ENCODE measurements around the gene TSPAN14.
"Not testable (repeated sequence)": the region's sequence is repeated elsewhere in the genome, so short reads cannot be mapped to it uniquely, and the experiment has no call there.

The TSPAN14 gene

DNA sequence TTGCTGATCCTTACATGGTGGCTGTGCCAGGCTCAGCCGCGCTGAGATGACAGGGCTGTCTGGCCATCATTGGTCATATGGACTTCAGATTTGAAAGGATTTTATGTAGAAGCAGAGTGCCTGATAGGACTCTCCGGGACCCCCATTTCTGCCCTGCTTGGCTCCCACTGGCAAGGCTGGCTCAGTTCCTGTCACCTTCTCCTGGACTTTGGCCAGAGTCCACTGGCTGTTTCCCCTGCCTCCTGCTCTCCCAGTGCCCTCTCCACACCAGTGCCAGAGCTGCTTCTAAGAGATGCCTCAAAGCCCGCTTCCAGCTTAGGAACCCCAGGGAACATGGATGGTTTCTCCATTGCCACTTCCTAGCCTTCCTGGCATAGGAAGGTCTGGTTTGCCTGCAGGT is 78.5 kb downstream of the TSPAN14 start:
- no peak overlapping the region for H3K4me3 ChIP-seq (ENCODE audit: low read depth, low read length)
- no peaks in the 10 kb centered on the region for H3K27me3 ChIP-seq (ENCODE audit: control insufficient read depth, insufficient read depth, low read length)
- no peak overlapping the region for H3K27ac ChIP-seq (ENCODE audit: low read depth, low read length)
- no peaks in the 10 kb centered on the region for H3K36me3 ChIP-seq (ENCODE audit: control insufficient read depth, insufficient read depth, low read length)
- peaks cover 3% of the 10 kb centered on the region; the same call in 1 of the 2 replicates for H3K4me1 ChIP-seq (ENCODE audit: control insufficient read depth, insufficient read depth, low read length)
- no peak overlapping the region for H3K9ac ChIP-seq (ENCODE audit: low read length)
- H3K9me3 ChIP-seq (ENCODE audit: control insufficient read depth, insufficient read depth, low read depth, low read length), result peaks cover 6% of the 10 kb centered on the region; the same call in 1 of the 2 replicates

DNA sequence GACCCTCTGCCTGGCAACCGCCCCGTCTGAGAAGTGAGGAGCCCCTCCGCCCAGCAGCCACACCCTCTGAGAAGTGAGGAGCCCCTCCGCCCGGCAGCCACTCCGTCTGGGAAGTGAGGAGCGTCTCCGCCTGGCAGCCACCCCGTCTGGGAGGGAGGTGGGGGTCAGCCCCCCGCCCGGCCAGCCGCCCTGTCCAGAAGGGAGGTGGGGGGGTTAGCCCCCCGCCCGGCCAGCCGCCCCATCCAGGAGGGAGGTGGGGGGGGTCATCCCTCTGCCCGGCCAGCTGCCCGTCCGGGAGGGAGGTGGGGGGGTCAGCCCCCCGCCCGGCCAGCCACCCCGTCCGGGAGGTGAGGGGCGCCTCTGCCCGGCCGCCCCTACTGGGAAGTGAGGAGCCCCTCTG is 79.9 kb downstream of the TSPAN14 start:
- H3K27ac ChIP-seq (ENCODE audit: low read depth, low read length); H3K4me3 ChIP-seq (ENCODE audit: low read depth, low read length); H3K27me3 ChIP-seq (ENCODE audit: control insufficient read depth, insufficient read depth, low read length); H3K9ac ChIP-seq (ENCODE audit: low read length); H3K4me1 ChIP-seq (ENCODE audit: control insufficient read depth, insufficient read depth, low read length); H3K36me3 ChIP-seq (ENCODE audit: control insufficient read depth, insufficient read depth, low read length); H3K9me3 ChIP-seq (ENCODE audit: control insufficient read depth, insufficient read depth, low read depth, low read length): not testable (repeated sequence)

DNA sequence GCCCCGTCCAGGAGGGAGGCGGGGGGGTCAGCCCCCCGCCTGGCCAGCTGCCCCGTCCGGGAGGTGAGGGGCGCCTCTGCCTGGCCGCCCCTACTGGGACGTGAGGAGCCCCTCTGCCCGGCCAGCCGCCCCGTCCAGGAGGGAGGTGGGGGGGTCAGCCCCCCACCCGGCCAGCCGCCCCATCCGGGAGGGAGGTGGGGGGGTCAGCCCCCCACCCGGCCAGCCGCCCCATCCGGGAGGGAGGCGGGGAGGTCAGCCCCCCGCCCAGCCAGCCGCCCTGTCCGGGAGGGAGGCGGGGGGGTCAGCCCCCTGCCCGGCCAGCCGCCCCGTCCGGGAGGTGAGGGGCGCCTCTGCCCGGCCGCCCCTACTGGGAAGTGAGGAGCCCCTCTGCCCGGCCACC is 80.5 kb downstream of the TSPAN14 start:
- not testable (repeated sequence) for H3K9ac ChIP-seq (ENCODE audit: low read length); H3K27ac ChIP-seq (ENCODE audit: low read depth, low read length); H3K4me1 ChIP-seq (ENCODE audit: control insufficient read depth, insufficient read depth, low read length); H3K27me3 ChIP-seq (ENCODE audit: control insufficient read depth, insufficient read depth, low read length); H3K9me3 ChIP-seq (ENCODE audit: control insufficient read depth, insufficient read depth, low read depth, low read length); H3K4me3 ChIP-seq (ENCODE audit: low read depth, low read length); H3K36me3 ChIP-seq (ENCODE audit: control insufficient read depth, insufficient read depth, low read length)

DNA sequence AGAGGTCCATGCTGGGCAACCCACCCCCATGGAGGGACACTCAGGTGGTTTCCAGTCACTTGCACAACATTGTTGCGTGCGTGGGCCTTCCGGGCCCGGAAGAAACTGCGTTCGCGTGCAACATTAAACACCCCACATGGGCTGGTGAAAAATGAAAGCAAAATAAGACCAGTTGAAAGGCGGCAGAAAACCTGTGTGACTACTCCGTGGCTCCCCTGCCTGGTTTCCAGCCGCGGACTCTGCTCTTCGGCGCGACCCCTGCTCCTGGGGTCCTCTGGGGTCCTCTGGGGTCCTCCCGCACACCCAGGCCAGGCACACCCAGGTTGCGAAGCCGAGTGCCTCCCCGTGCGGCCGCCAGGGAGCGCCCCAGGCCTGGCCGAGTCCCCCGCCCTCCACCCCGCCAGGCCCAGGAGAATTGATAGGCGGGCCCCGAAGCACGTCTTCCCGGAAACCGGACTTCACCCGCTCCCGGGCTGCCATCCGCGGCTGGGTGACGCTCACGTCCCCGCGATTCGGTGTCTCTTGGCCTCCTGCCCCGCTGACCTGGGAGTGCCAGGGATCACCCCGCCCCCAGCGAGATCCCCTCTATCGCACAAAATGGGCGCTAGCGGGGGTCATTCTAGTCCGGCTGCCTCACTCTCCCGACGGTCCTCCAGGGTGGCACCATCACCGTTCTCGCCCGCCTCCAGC is 81.7 kb downstream of the TSPAN14 start:
- Histone ChIP-seq H3K9me3 (ENCODE audit: control insufficient read depth, insufficient read depth, low read depth, low read length) (peaks cover 6% of the 10 kb centered on the region; the same call in 1 of the 2 replicates), H3K27ac (ENCODE audit: low read depth, low read length) (no peak overlapping the region), H3K4me1 (ENCODE audit: control insufficient read depth, insufficient read depth, low read length) (peaks cover 3% of the 10 kb centered on the region; the same call in 1 of the 2 replicates), H3K27me3 (ENCODE audit: control insufficient read depth, insufficient read depth, low read length) (no peaks in the 10 kb centered on the region), H3K4me3 (ENCODE audit: low read depth, low read length) (peak overlapping the region; percentile 45; the same call in 1 of the 2 replicates), H3K9ac (ENCODE audit: low read length) (no peak overlapping the region), H3K36me3 (ENCODE audit: control insufficient read depth, insufficient read depth, low read length) (no peaks in the 10 kb centered on the region)

DNA sequence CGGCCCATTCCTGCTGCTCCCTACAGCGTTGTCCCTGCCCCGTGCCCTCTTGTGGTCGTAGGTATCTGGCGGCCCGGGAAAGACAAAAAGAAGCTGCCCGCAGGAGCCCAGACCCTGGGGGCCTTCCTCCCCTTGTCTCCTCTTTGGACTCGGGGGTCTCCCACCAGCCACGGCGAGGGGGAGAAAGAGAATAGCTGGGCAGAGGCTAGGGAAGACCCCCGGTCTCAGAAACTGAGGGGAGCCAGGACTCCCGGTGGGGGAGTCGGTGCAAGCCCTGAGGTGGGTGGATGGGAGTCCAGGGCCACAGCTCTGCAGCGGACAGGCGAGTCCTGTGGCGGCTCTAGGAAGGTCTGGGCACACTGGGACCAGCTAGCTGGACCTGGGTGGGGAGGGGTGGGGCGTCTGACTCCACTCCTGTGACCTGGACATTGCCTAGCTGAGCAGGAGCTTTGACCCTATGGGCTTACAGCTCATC is 82.3 kb downstream of the TSPAN14 start:
- peak overlapping the region; percentile 45; the same call in 1 of the 2 replicates for H3K4me3 ChIP-seq (ENCODE audit: low read depth, low read length)
- H3K27me3 ChIP-seq (ENCODE audit: control insufficient read depth, insufficient read depth, low read length), result no peaks in the 10 kb centered on the region
- peaks cover 3% of the 10 kb centered on the region; the same call in 1 of the 2 replicates for H3K4me1 ChIP-seq (ENCODE audit: control insufficient read depth, insufficient read depth, low read length)
- no peak overlapping the region for H3K27ac ChIP-seq (ENCODE audit: low read depth, low read length)
- H3K9ac ChIP-seq (ENCODE audit: low read length), result no peak overlapping the region
- H3K9me3 ChIP-seq (ENCODE audit: control insufficient read depth, insufficient read depth, low read depth, low read length), result peaks cover 6% of the 10 kb centered on the region; the same call in 1 of the 2 replicates
- no peaks in the 10 kb centered on the region for H3K36me3 ChIP-seq (ENCODE audit: control insufficient read depth, insufficient read depth, low read length)

DNA sequence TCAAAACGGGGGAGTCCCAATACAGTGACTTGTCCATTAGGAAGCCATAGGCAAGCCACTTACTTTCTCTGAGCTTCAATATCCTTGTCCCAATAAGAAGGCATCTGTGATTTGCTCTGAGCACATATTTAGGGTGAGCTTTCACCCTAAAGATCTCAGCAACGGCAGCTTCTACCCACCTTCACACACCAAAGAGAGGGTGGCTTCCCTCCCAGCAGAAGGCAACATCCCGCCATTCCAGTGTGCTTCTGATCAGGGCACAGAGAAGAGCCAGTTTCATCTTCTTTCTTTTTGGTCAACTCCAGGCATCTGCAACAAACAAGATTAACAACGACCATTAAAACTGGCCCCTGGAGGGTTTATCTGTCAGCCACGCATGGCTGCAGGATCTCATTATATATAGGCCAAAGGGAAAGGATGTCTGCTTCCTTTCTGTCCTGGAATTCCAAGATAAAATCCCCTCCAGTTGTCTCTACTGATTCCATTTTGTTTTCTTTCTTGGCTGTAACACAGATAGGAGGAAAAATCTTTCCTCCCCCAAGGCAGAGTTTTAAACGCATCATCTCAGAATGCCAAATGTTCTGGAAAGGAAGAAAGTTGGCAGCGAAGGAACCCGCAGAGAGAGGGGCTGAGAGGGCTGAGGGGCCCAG is 83.1 kb downstream of the TSPAN14 start:
- no peak overlapping the region for H3K4me3 ChIP-seq (ENCODE audit: low read depth, low read length)
- H3K9ac ChIP-seq (ENCODE audit: low read length), result peak overlapping the region; percentile 33
- peaks cover 3% of the 10 kb centered on the region; the same call in 1 of the 2 replicates for H3K4me1 ChIP-seq (ENCODE audit: control insufficient read depth, insufficient read depth, low read length)
- no peaks in the 10 kb centered on the region for H3K36me3 ChIP-seq (ENCODE audit: control insufficient read depth, insufficient read depth, low read length)
- no peak overlapping the region; the same call in 1 of the 2 replicates for H3K27ac ChIP-seq (ENCODE audit: low read depth, low read length)
- H3K9me3 ChIP-seq (ENCODE audit: control insufficient read depth, insufficient read depth, low read depth, low read length), result peaks cover 3% of the 10 kb centered on the region; the same call in 1 of the 2 replicates
- H3K27me3 ChIP-seq (ENCODE audit: control insufficient read depth, insufficient read depth, low read length), result no peaks in the 10 kb centered on the region

DNA sequence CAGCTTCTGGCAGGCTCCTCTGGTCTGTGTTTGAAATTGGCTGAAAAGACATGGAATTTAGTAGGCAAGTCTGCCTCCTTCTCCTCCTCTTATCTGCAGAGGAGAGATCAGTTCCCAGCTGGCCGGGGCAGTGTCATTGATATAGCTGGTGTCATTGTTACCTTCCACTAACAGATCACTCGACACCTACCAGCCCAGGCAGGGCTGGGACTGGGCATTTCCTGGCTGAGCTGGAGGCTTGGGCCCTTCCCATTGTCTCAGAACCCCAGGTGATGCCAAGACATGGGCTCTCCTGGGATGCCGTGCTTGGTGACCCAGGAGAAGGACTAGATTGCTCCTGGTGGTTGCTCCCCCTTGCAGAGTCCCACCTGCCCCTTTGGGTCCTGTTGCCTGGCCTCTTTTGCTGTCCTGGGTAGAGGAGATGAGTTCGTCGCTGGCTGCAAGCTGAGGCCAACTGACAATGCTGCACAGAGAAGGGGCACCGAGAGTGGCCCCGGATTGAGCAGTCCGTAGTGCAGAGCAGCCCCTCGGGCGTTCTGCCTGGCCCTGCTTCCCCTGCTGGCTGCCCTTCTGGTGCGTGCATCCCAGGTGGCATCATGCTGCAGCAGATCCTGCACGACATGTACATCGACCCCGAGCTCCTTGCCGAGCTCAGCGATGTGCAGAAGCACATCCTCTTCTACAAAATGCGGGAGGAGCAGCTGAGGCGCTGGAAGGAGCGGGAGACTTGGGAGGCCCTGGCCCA is 83.8 kb downstream of the TSPAN14 start, which contains the start of gene SH2D4B:
TSS of gene SH2D4B (plus strand) at position 167 of the 745 bp plus-strand sequence. CDS start at position 597, 430 bp downstream.
- H3K4me1 ChIP-seq (ENCODE audit: control insufficient read depth, insufficient read depth, low read length), result peaks cover 3% of the 10 kb centered on the region; the same call in 1 of the 2 replicates
- H3K27me3 ChIP-seq (ENCODE audit: control insufficient read depth, insufficient read depth, low read length), result no peaks in the 10 kb centered on the region
- no peak within 1 kb of the TSS for H3K4me3 ChIP-seq (ENCODE audit: low read depth, low read length)
- H3K9me3 ChIP-seq (ENCODE audit: control insufficient read depth, insufficient read depth, low read depth, low read length), result peaks cover 4% of the 10 kb centered on the region; the same call in 1 of the 2 replicates
- H3K27ac ChIP-seq (ENCODE audit: low read depth, low read length), result no peak within 1 kb of the TSS; the same call in 1 of the 2 replicates
- H3K36me3 ChIP-seq (ENCODE audit: control insufficient read depth, insufficient read depth, low read length), result no peaks in the 10 kb centered on the region
- H3K9ac ChIP-seq (ENCODE audit: low read length), result peak within 1 kb of the TSS; percentile 33

DNA sequence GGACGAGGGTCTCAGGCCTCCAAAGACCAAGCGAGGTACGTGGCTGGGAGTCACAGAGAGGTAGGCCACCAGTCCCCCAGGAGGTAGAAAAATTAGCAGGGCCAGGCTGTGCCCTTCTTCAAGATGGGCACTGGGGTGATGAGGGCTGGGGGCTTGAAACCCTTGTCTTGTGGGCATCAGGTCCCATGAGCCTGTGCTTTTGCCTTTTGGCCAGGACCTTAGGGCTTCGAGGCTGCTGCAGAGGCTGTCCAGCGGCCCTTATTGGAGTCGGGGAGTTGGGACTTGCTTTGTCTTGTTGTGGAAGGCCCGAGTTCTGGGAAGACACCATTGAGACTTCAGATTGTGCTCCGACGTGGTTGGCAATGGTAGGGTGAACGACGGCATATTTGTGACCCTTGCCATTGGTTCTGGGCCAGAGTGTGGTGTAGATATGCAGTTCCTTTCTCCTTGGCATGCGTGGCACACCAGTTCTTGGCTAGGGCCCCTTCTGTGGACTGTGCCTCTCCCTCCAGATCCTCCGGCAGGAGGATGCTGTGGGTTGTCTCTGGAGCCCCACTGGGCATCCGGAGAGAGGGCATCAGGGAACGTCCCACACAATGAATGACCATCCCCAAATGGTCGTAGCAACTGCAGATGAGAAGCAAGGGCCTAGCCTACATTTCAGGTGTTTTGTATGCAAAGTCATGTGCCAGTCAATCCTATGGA is 84.5 kb downstream of the TSPAN14 start:
- no peaks in the 10 kb centered on the region for H3K36me3 ChIP-seq (ENCODE audit: control insufficient read depth, insufficient read depth, low read length)
- H3K27ac ChIP-seq (ENCODE audit: low read depth, low read length), result no peak overlapping the region
- peaks cover 6% of the 10 kb centered on the region; the same call in 1 of the 2 replicates for H3K9me3 ChIP-seq (ENCODE audit: control insufficient read depth, insufficient read depth, low read depth, low read length)
- no peaks in the 10 kb centered on the region for H3K27me3 ChIP-seq (ENCODE audit: control insufficient read depth, insufficient read depth, low read length)
- peaks cover 3% of the 10 kb centered on the region; the same call in 1 of the 2 replicates for H3K4me1 ChIP-seq (ENCODE audit: control insufficient read depth, insufficient read depth, low read length)
- no peak overlapping the region for H3K4me3 ChIP-seq (ENCODE audit: low read depth, low read length)
- H3K9ac ChIP-seq (ENCODE audit: low read length), result peak overlapping the region; percentile 33

DNA sequence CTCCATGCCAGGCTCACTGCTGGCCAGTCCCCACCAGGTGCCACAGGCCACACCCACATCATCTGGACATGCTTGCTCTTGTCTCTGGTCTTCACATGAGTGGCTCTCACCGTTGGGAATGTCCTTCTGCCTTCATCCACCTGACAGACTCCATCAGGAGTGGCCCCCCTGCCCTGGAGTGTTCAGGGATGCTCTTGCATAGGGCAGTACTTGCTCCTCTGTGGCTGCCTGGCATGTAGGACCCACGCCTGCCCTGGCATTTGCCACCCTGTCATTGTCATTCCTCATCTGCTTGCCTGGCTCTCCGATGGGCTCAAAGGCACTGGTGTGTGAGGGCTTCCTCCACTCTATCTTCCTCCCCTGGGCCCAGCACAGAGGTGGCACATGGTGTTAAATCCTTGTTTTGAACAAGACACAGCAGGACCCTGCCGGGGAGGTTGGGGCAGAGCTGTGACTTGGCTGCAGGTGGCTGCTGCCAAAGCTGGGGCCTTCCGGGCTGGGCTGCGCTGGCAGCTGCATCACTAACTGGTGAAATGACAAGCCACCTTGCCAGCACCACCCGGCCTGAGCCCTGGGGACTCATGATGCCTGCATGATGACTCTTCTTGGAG is 85.4 kb downstream of the TSPAN14 start:
- Histone ChIP-seq H3K4me3 (ENCODE audit: low read depth, low read length) (no peak overlapping the region), H3K27ac (ENCODE audit: low read depth, low read length) (no peak overlapping the region), H3K9ac (ENCODE audit: low read length) (no peak overlapping the region), H3K36me3 (ENCODE audit: control insufficient read depth, insufficient read depth, low read length) (no peaks in the 10 kb centered on the region), H3K9me3 (ENCODE audit: control insufficient read depth, insufficient read depth, low read depth, low read length) (peaks cover 6% of the 10 kb centered on the region; the same call in 1 of the 2 replicates), H3K4me1 (ENCODE audit: control insufficient read depth, insufficient read depth, low read length) (peaks cover 3% of the 10 kb centered on the region; the same call in 1 of the 2 replicates), H3K27me3 (ENCODE audit: control insufficient read depth, insufficient read depth, low read length) (no peaks in the 10 kb centered on the region)

DNA sequence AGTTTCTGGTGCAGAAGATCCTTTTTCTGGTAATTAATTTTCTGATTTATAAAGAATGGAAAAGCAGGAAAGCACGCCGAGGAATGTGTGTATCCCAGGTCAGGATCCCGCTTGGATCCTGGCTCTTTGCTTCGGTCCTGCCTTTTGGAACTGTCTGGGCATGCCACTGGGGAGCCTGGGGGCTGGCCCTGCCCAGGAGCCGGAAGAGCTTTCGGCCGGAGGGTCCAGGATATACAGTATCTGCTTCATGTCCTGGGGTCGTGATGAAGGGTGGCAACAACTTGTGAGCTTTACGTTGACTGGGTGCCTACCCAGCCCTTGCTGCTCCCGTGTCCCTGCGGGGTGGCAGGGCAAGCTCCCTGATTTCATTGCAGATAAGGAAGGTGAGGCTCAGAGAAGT is 86.0 kb downstream of the TSPAN14 start:
- Histone ChIP-seq H3K27ac (ENCODE audit: low read depth, low read length) (no peak overlapping the region), H3K36me3 (ENCODE audit: control insufficient read depth, insufficient read depth, low read length) (no peaks in the 10 kb centered on the region), H3K27me3 (ENCODE audit: control insufficient read depth, insufficient read depth, low read length) (no peaks in the 10 kb centered on the region), H3K9ac (ENCODE audit: low read length) (no peak overlapping the region), H3K4me3 (ENCODE audit: low read depth, low read length) (no peak overlapping the region), H3K4me1 (ENCODE audit: control insufficient read depth, insufficient read depth, low read length) (peaks cover 3% of the 10 kb centered on the region; the same call in 1 of the 2 replicates), H3K9me3 (ENCODE audit: control insufficient read depth, insufficient read depth, low read depth, low read length) (peaks cover 6% of the 10 kb centered on the region; the same call in 1 of the 2 replicates)
